ENCODE data around the gene C1QB. TPM values are rescaled to one million over a fixed set of nuclear protein-coding genes. Genes with fewer than 3 reads are reported as not detected.

C1QB gene
- total and polyA plus RNA-seq, 4 donors, result 93.9 to 335 (median 143) TPM

- TF ChIP-seq EGR1 (IDR thresholded peaks at IDR 0.05; ENCODE audit: low read depth in 2 of 2) (no peak), HNF4A (conservative IDR thresholded peaks at IDR 0.05) (no peak), YY1 (IDR thresholded peaks at IDR 0.05) (no peak), GABPA (IDR thresholded peaks at IDR 0.05 in 1 of 2, conservative IDR thresholded peaks at IDR 0.05 in 1 of 2) (no peak), RXRA (IDR thresholded peaks at IDR 0.05) (no peak), FOXA1 (IDR thresholded peaks at IDR 0.05) (no peak), MAX (IDR thresholded peaks at IDR 0.05) (no peak), SP1 (IDR thresholded peaks at IDR 0.05) (no peak), NR2F2 (IDR thresholded peaks at IDR 0.05) (no peak), TAF1 (conservative IDR thresholded peaks at IDR 0.05) (no peak), HNF4G (IDR thresholded peaks at IDR 0.05) (no peak)
- TF ChIP-seq, protein P1, sequence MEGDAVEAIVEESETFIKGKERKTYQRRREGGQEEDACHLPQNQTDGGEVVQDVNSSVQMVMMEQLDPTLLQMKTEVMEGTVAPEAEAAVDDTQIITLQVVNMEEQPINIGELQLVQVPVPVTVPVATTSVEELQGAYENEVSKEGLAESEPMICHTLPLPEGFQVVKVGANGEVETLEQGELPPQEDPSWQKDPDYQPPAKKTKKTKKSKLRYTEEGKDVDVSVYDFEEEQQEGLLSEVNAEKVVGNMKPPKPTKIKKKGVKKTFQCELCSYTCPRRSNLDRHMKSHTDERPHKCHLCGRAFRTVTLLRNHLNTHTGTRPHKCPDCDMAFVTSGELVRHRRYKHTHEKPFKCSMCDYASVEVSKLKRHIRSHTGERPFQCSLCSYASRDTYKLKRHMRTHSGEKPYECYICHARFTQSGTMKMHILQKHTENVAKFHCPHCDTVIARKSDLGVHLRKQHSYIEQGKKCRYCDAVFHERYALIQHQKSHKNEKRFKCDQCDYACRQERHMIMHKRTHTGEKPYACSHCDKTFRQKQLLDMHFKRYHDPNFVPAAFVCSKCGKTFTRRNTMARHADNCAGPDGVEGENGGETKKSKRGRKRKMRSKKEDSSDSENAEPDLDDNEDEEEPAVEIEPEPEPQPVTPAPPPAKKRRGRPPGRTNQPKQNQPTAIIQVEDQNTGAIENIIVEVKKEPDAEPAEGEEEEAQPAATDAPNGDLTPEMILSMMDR (IDR thresholded peaks at IDR 0.05; ENCODE audit: low read depth, low read length, missing input control), result no peak
- TF ChIP-seq, protein P2, sequence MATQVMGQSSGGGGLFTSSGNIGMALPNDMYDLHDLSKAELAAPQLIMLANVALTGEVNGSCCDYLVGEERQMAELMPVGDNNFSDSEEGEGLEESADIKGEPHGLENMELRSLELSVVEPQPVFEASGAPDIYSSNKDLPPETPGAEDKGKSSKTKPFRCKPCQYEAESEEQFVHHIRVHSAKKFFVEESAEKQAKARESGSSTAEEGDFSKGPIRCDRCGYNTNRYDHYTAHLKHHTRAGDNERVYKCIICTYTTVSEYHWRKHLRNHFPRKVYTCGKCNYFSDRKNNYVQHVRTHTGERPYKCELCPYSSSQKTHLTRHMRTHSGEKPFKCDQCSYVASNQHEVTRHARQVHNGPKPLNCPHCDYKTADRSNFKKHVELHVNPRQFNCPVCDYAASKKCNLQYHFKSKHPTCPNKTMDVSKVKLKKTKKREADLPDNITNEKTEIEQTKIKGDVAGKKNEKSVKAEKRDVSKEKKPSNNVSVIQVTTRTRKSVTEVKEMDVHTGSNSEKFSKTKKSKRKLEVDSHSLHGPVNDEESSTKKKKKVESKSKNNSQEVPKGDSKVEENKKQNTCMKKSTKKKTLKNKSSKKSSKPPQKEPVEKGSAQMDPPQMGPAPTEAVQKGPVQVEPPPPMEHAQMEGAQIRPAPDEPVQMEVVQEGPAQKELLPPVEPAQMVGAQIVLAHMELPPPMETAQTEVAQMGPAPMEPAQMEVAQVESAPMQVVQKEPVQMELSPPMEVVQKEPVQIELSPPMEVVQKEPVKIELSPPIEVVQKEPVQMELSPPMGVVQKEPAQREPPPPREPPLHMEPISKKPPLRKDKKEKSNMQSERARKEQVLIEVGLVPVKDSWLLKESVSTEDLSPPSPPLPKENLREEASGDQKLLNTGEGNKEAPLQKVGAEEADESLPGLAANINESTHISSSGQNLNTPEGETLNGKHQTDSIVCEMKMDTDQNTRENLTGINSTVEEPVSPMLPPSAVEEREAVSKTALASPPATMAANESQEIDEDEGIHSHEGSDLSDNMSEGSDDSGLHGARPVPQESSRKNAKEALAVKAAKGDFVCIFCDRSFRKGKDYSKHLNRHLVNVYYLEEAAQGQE (IDR thresholded peaks at IDR 0.05), result no peak
- TF ChIP-seq, protein P3, sequence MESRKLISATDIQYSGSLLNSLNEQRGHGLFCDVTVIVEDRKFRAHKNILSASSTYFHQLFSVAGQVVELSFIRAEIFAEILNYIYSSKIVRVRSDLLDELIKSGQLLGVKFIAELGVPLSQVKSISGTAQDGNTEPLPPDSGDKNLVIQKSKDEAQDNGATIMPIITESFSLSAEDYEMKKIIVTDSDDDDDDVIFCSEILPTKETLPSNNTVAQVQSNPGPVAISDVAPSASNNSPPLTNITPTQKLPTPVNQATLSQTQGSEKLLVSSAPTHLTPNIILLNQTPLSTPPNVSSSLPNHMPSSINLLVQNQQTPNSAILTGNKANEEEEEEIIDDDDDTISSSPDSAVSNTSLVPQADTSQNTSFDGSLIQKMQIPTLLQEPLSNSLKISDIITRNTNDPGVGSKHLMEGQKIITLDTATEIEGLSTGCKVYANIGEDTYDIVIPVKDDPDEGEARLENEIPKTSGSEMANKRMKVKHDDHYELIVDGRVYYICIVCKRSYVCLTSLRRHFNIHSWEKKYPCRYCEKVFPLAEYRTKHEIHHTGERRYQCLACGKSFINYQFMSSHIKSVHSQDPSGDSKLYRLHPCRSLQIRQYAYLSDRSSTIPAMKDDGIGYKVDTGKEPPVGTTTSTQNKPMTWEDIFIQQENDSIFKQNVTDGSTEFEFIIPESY (IDR thresholded peaks at IDR 0.05), result no peak
- no peak for DNase-seq (ENCODE audit: low spot score)
- no peaks in the 10 kb centered on the region for H3K9me3 ChIP-seq (ENCODE audit: control insufficient read depth in 4 of 4, low read length in 3 of 4)
- H3K27ac ChIP-seq (ENCODE audit: low read depth in 1 of 2, low read length in 2 of 2), result no peak overlapping the region
- H3K4me3 ChIP-seq (ENCODE audit: low read depth in 1 of 3, low read length in 3 of 3), result no peak overlapping the region
- no peak overlapping the region for H3K9ac ChIP-seq (ENCODE audit: low read depth in 1 of 2, low read length in 2 of 2)
- H3K4me1 ChIP-seq (ENCODE audit: control insufficient read depth in 4 of 4, insufficient read depth in 4 of 4, low read length in 3 of 4), result no peaks in the 10 kb centered on the region
- no peaks in the 10 kb centered on the region for H3K36me3 ChIP-seq (ENCODE audit: control insufficient read depth in 4 of 4, insufficient read depth in 3 of 4, low read depth in 1 of 4, low read length in 3 of 4)
- peaks cover 0 to 8% (median 6%) of the 10 kb centered on the region in 4 donors for H3K27me3 ChIP-seq (ENCODE audit: control insufficient read depth in 4 of 4, insufficient read depth in 4 of 4, low read length in 3 of 4)
- WGBS, result 48% methylated on average over 4 of the region's 4 CpGs
These were observed 46.9 kb upstream of the C1QB start for GRCh38 chr1:22606161-22606560.

DNA sequence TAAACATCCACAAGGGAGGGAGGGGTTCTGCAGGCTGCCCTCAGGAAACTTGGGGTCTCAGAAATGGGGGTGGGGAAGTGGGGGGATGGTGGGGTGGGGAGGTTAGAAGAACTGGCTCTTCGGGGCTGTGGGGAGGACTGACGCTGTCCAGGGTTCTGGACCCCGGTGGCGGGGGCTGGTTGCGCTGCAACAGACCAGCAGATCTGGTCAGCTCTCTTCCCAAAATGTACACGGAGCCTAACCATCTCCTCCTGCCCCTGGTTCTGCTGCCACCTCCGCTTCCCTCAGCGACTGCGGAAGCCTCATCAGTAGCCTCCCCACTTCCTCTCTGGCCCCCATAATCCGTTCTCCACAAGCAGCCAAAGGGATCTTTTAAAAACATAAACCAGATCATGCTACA, 45.9 kb upstream of the C1QB start:
- Histone ChIP-seq H3K4me3 (ENCODE audit: low read depth in 1 of 3, low read length in 3 of 3) (no peak overlapping the region), H3K27me3 (ENCODE audit: control insufficient read depth in 4 of 4, insufficient read depth in 4 of 4, low read length in 3 of 4) (peaks cover 0 to 8% (median 6%) of the 10 kb centered on the region in 4 donors), H3K9ac (ENCODE audit: low read depth in 1 of 2, low read length in 2 of 2) (no peak overlapping the region), H3K27ac (ENCODE audit: low read depth in 1 of 2, low read length in 2 of 2) (no peak overlapping the region), H3K4me1 (ENCODE audit: control insufficient read depth in 4 of 4, insufficient read depth in 4 of 4, low read length in 3 of 4) (no peaks in the 10 kb centered on the region), H3K36me3 (ENCODE audit: control insufficient read depth in 4 of 4, insufficient read depth in 3 of 4, low read depth in 1 of 4, low read length in 3 of 4) (no peaks in the 10 kb centered on the region), H3K9me3 (ENCODE audit: control insufficient read depth in 4 of 4, low read length in 3 of 4) (peaks cover 0 to 2% (median 0%) of the 10 kb centered on the region in 4 donors)
- TF ChIP-seq, protein P2 (IDR thresholded peaks at IDR 0.05), result peak; percentile 72
- TF ChIP-seq ATF3 (IDR thresholded peaks at IDR 0.05), result no peak
- WGBS, result 12% methylated on average over 10 of the region's 10 CpGs
- no peak for DNase-seq (ENCODE audit: low spot score)

Measured in liver (tissue), 9 donors.